ENCODE results near the gene TGIF2.

Gene TGIF2

GRCh38 chr20:36532388-36532787, 41.0 kb upstream of the TGIF2 start:
- ChIA-PET CTCF (interaction anchor here (0.9 kb wide), 1 partner anchor 9 kb away, joined by 3 read pairs; the partner anchor contains the start of gene MYL9), POLR2A (interaction anchor here (0.6 kb wide), 1 partner anchor 25 kb away, joined by 7 read pairs; no protein-coding TSS in a partner anchor)
- Histone ChIP-seq H3K4me1 (ENCODE audit: control extremely low read depth in 1 of 4, control insufficient read depth in 4 of 4, insufficient read depth in 4 of 4, low read length in 3 of 4) (no peaks in the 10 kb centered on the region), H3K9me3 (ENCODE audit: control extremely low read depth in 1 of 5, control insufficient read depth in 4 of 5, insufficient read depth in 2 of 5, low read depth in 1 of 5, low read length in 4 of 5) (no peaks in the 10 kb centered on the region), H3K36me3 (ENCODE audit: control insufficient read depth in 4 of 4, insufficient read depth in 4 of 4, low read length in 3 of 4) (peaks cover 0 to 8% (median 6%) of the 10 kb centered on the region in 4 experiments), H3K27me3 (replicated peaks in 2 of 5; ENCODE audit: control insufficient read depth in 4 of 5, insufficient read depth in 5 of 5, low read length in 4 of 5) (no peaks in the 10 kb centered on the region), H3K27ac (ENCODE audit: insufficient read depth in 1 of 2, low read depth in 1 of 2, low read length in 2 of 2, poor library complexity in 1 of 2, severe bottlenecking in 2 of 2) (no peak overlapping the region), H3K4me3 (ENCODE audit: control insufficient read depth in 1 of 7, extremely low read depth in 1 of 7, insufficient read depth in 4 of 7, low read depth in 2 of 7, low read length in 6 of 7) (no peak overlapping the region)
- WGBS (ENCODE audit: insufficient coverage): 95% methylated on average over 5 of the region's 10 CpGs
- DNase-seq: no peak

- ChIA-PET POLR2A (interaction anchor here (0.6 kb wide), 1 partner anchor 25 kb away, joined by 7 read pairs; no protein-coding TSS in a partner anchor), CTCF (no interaction called here)
- whole genome bisulfite sequencing (ENCODE audit: insufficient coverage): 100% methylated on average over 2 of the region's 3 CpGs
Observed at GRCh38 chr20:36532822-36533221, 40.6 kb upstream of the TGIF2 start.

GRCh38 chr20:36538026-36538722, 35.2 kb upstream of the TGIF2 start:
- ChIA-PET POLR2A (interaction anchor here (0.5 to 0.7 kb wide), 2 partner anchors 11 to 36 kb away, joined by 3 read pairs; no protein-coding TSS in a partner anchor), CTCF (no interaction called here)
- WGBS (ENCODE audit: insufficient coverage): 100% methylated on average over 8 of the region's 11 CpGs
- no peaks in the 10 kb centered on the region for H3K27me3 ChIP-seq (replicated peaks in 2 of 5; ENCODE audit: control insufficient read depth in 4 of 5, insufficient read depth in 5 of 5, low read length in 4 of 5)
- peaks cover 0 to 13% (median 7%) of the 10 kb centered on the region in 4 experiments for H3K4me1 ChIP-seq (ENCODE audit: control extremely low read depth in 1 of 4, control insufficient read depth in 4 of 4, insufficient read depth in 4 of 4, low read length in 3 of 4)
- H3K9me3 ChIP-seq (ENCODE audit: control extremely low read depth in 1 of 5, control insufficient read depth in 4 of 5, insufficient read depth in 2 of 5, low read depth in 1 of 5, low read length in 4 of 5): no peaks in the 10 kb centered on the region
- H3K4me3 ChIP-seq (ENCODE audit: control insufficient read depth in 1 of 7, extremely low read depth in 1 of 7, insufficient read depth in 4 of 7, low read depth in 2 of 7, low read length in 6 of 7): no peak overlapping the region
- DNase-seq: no peak
- H3K27ac ChIP-seq (ENCODE audit: insufficient read depth in 1 of 2, low read depth in 1 of 2, low read length in 2 of 2, poor library complexity in 1 of 2, severe bottlenecking in 2 of 2): no peak overlapping the region
- H3K36me3 ChIP-seq (ENCODE audit: control insufficient read depth in 4 of 4, insufficient read depth in 4 of 4, low read length in 3 of 4): no peaks in the 10 kb centered on the region

More at GRCh38 chr20:36532822-36533221, 40.6 kb upstream of the TGIF2 start:
- Histone ChIP-seq H3K27me3 (replicated peaks in 2 of 5; ENCODE audit: control insufficient read depth in 4 of 5, insufficient read depth in 5 of 5, low read length in 4 of 5) (no peaks in the 10 kb centered on the region), H3K4me3 (ENCODE audit: control insufficient read depth in 1 of 7, extremely low read depth in 1 of 7, insufficient read depth in 4 of 7, low read depth in 2 of 7, low read length in 6 of 7) (no peak overlapping the region), H3K9me3 (ENCODE audit: control extremely low read depth in 1 of 5, control insufficient read depth in 4 of 5, insufficient read depth in 2 of 5, low read depth in 1 of 5, low read length in 4 of 5) (no peaks in the 10 kb centered on the region), H3K4me1 (ENCODE audit: control extremely low read depth in 1 of 4, control insufficient read depth in 4 of 4, insufficient read depth in 4 of 4, low read length in 3 of 4) (no peaks in the 10 kb centered on the region), H3K27ac (ENCODE audit: insufficient read depth in 1 of 2, low read depth in 1 of 2, low read length in 2 of 2, poor library complexity in 1 of 2, severe bottlenecking in 2 of 2) (no peak overlapping the region), H3K36me3 (ENCODE audit: control insufficient read depth in 4 of 4, insufficient read depth in 4 of 4, low read length in 3 of 4) (peaks cover 0 to 6% (median 3%) of the 10 kb centered on the region in 4 experiments)
- no peak for DNase-seq

GRCh38 chr20:36540551-36541211, 32.7 kb upstream of the TGIF2 start:
- no peaks in the 10 kb centered on the region for H3K36me3 ChIP-seq (ENCODE audit: control insufficient read depth in 4 of 4, insufficient read depth in 4 of 4, low read length in 3 of 4)
- peaks cover 0 to 13% (median 7%) of the 10 kb centered on the region in 4 experiments for H3K4me1 ChIP-seq (ENCODE audit: control extremely low read depth in 1 of 4, control insufficient read depth in 4 of 4, insufficient read depth in 4 of 4, low read length in 3 of 4)
- peak in 1 of 3 donors; percentile 29 for DNase-seq
- WGBS (ENCODE audit: insufficient coverage): 65% methylated on average over 30 of the region's 41 CpGs
- ChIA-PET POLR2A (no interaction called here), CTCF (interaction anchor here (0.9 to 2.3 kb wide), 2 partner anchors 10 to 31 kb away, joined by 3 to 11 read pairs; no protein-coding TSS in a partner anchor)
- H3K27ac ChIP-seq (ENCODE audit: insufficient read depth in 1 of 2, low read depth in 1 of 2, low read length in 2 of 2, poor library complexity in 1 of 2, severe bottlenecking in 2 of 2): no peak overlapping the region
- no peaks in the 10 kb centered on the region for H3K27me3 ChIP-seq (replicated peaks in 2 of 5; ENCODE audit: control insufficient read depth in 4 of 5, insufficient read depth in 5 of 5, low read length in 4 of 5)
- H3K4me3 ChIP-seq (ENCODE audit: control insufficient read depth in 1 of 7, extremely low read depth in 1 of 7, insufficient read depth in 4 of 7, low read depth in 2 of 7, low read length in 6 of 7): peak overlapping the region in 6 of 7 experiments; percentile 18 to 73 (median 52)
- H3K9me3 ChIP-seq (ENCODE audit: control extremely low read depth in 1 of 5, control insufficient read depth in 4 of 5, insufficient read depth in 2 of 5, low read depth in 1 of 5, low read length in 4 of 5): no peaks in the 10 kb centered on the region

GRCh38 chr20:36541227-36541767, 32.1 kb upstream of the TGIF2 start, which contains the start of gene MYL9:
TSS of gene MYL9 (plus strand) at chr20:36541519. CDS start at chr20:36544885, 3,366 bp downstream.
- peaks cover 0 to 13% (median 9%) of the 10 kb centered on the region in 4 experiments for H3K4me1 ChIP-seq (ENCODE audit: control extremely low read depth in 1 of 4, control insufficient read depth in 4 of 4, insufficient read depth in 4 of 4, low read length in 3 of 4)
- CTCF ChIA-PET: interaction anchor here (1.0 to 2.3 kb wide), 3 partner anchors 9 to 49 kb away, joined by 3 to 11 read pairs (median 3); no protein-coding TSS in a partner anchor
- peak within 1 kb of the TSS in 6 of 7 experiments; percentile 18 to 73 (median 52) for H3K4me3 ChIP-seq (ENCODE audit: control insufficient read depth in 1 of 7, extremely low read depth in 1 of 7, insufficient read depth in 4 of 7, low read depth in 2 of 7, low read length in 6 of 7)
- no peaks in the 10 kb centered on the region for H3K9me3 ChIP-seq (ENCODE audit: control extremely low read depth in 1 of 5, control insufficient read depth in 4 of 5, insufficient read depth in 2 of 5, low read depth in 1 of 5, low read length in 4 of 5)
- peak in 1 of 3 donors; percentile 35 for DNase-seq
- no peak within 1 kb of the TSS for H3K27ac ChIP-seq (ENCODE audit: insufficient read depth in 1 of 2, low read depth in 1 of 2, low read length in 2 of 2, poor library complexity in 1 of 2, severe bottlenecking in 2 of 2)
- H3K27me3 ChIP-seq (replicated peaks in 2 of 5; ENCODE audit: control insufficient read depth in 4 of 5, insufficient read depth in 5 of 5, low read length in 4 of 5): no peaks in the 10 kb centered on the region
- H3K36me3 ChIP-seq (ENCODE audit: control insufficient read depth in 4 of 4, insufficient read depth in 4 of 4, low read length in 3 of 4): no peaks in the 10 kb centered on the region
- POLR2A ChIA-PET: interaction anchor here (0.6 kb wide), 1 partner anchor 1453 kb away, joined by 3 read pairs; no protein-coding TSS in a partner anchor
- WGBS (ENCODE audit: insufficient coverage): 5% methylated on average over 30 of the region's 41 CpGs

- H3K36me3 ChIP-seq (ENCODE audit: control insufficient read depth in 4 of 4, insufficient read depth in 4 of 4, low read length in 3 of 4): no peaks in the 10 kb centered on the region
- H3K27ac ChIP-seq (ENCODE audit: insufficient read depth in 1 of 2, low read depth in 1 of 2, low read length in 2 of 2, poor library complexity in 1 of 2, severe bottlenecking in 2 of 2): no peak overlapping the region
- no peaks in the 10 kb centered on the region for H3K27me3 ChIP-seq (replicated peaks in 2 of 5; ENCODE audit: control insufficient read depth in 4 of 5, insufficient read depth in 5 of 5, low read length in 4 of 5)
- CTCF ChIA-PET: interaction anchor here (1.0 to 2.3 kb wide), 5 partner anchors 9 to 50 kb away, joined by 3 to 11 read pairs (median 3); no protein-coding TSS in a partner anchor
- peaks cover 0 to 13% (median 9%) of the 10 kb centered on the region in 4 experiments for H3K4me1 ChIP-seq (ENCODE audit: control extremely low read depth in 1 of 4, control insufficient read depth in 4 of 4, insufficient read depth in 4 of 4, low read length in 3 of 4)
- POLR2A ChIA-PET: interaction anchor here (0.6 kb wide), 1 partner anchor 1452 kb away, joined by 3 read pairs; no protein-coding TSS in a partner anchor
- peak in 1 of 3 donors; percentile 16 for DNase-seq
- 69% methylated on average over 9 of the region's 14 CpGs for WGBS (ENCODE audit: insufficient coverage)
- no peaks in the 10 kb centered on the region for H3K9me3 ChIP-seq (ENCODE audit: control extremely low read depth in 1 of 5, control insufficient read depth in 4 of 5, insufficient read depth in 2 of 5, low read depth in 1 of 5, low read length in 4 of 5)
- H3K4me3 ChIP-seq (ENCODE audit: control insufficient read depth in 1 of 7, extremely low read depth in 1 of 7, insufficient read depth in 4 of 7, low read depth in 2 of 7, low read length in 6 of 7): peak overlapping the region in 4 of 7 experiments; percentile 19 to 73 (median 58)
Observed at GRCh38 chr20:36541768-36542488, 31.5 kb upstream of the TGIF2 start.

Data from common myeloid progenitor, CD34-positive (primary cell).